Prostate gland (tissue), 2 donors: ENCODE measurements around the gene MVB12B. TPM values are rescaled to one million over a fixed set of nuclear protein-coding genes. Genes with fewer than 3 reads are reported as not detected.

Source experiments
- DNase-seq: peaks from one replicate; pipeline ENCODE4 v3.0.0-alpha.2; 2019; ENCODE audit warnings: low spot score
- H3K27ac ChIP-seq, 2 donors: fragments of 200-600 bp; sonication (generic); 2 replicates each; pipeline ENCODE4 v1.5.1; 2017 to 2019
- H3K27me3 ChIP-seq: fragments of 200-600 bp; sonication (generic); replicated peaks from 2 replicates; pipeline ENCODE4 v1.5.1; 2019; ENCODE audit not compliant: insufficient read depth
- H3K36me3 ChIP-seq, 2 donors: fragments of 200-600 bp; sonication (generic); 1 replicate in 1 of 2; 2 replicates in 1 of 2; pipeline versions ENCODE4 v1.5.1 to v1.8.1; 2017 to 2019
- H3K4me1 ChIP-seq: fragments of 200-600 bp; sonication (generic); replicated peaks from 2 replicates; pipeline ENCODE4 v1.5.1; 2019
- H3K4me3 ChIP-seq, 2 donors: fragments of 200-600 bp; sonication (generic); 2 replicates each; pipeline ENCODE4 v1.5.1; 2017 to 2019
- H3K9me3 ChIP-seq: fragments of 200-600 bp; sonication (generic); 2 replicates; pipeline ENCODE4 v1.5.1; 2017
- POLR2A ChIP-seq: fragments of 450-650 bp; IDR thresholded peaks from one replicate; pipeline ENCODE4 v1.6.1; 2016; ENCODE audit warnings: antibody characterized with exemption, mild to moderate bottlenecking
- POLR2AphosphoS5 ChIP-seq: sonication (generic); formaldehyde crosslinking; IDR thresholded peaks from one replicate; pipeline ENCODE4 v1.6.1; 2017; ENCODE audit warnings: antibody characterized with exemption
- WGBS: methylation state at CpG from one replicate; pipeline ENCODE4 v1.1.5; 2018; 5-methylcytosine and 5-hydroxymethylcytosine counted together
- intact Hi-C: fragments of 100-400 bp; cut with DNase I; formaldehyde crosslinking; loops from one replicate; pipeline ENCODE4 v1.14.2; 2022
- total RNA-seq, 2 donors: library from RNA; depleted of rRNA; stranded (reverse); fragments of >200 nt; gene quantifications; one replicate each; pipeline ENCODE4 v1.1.0, GENCODE V29; 2016
- TF ChIP-seq, protein P1 (sequence below), 4 experiments: fragments of 200-600 bp in 2 of 4; fragments of 450-650 bp in 2 of 4; sonication (generic) in 2 of 4; IDR thresholded peaks; 1 replicate in 3 of 4; 2 replicates in 1 of 4; pipeline ENCODE4 v1.5.1; 2016 to 2019; ENCODE audit warnings: antibody characterized with exemption in 4 of 4, mild to moderate bottlenecking in 2 of 4, moderate library complexity in 2 of 4

Gene MVB12B
- total RNA-seq, 2 donors from 2014 or later: 17.3 to 28.4 TPM

DNA sequence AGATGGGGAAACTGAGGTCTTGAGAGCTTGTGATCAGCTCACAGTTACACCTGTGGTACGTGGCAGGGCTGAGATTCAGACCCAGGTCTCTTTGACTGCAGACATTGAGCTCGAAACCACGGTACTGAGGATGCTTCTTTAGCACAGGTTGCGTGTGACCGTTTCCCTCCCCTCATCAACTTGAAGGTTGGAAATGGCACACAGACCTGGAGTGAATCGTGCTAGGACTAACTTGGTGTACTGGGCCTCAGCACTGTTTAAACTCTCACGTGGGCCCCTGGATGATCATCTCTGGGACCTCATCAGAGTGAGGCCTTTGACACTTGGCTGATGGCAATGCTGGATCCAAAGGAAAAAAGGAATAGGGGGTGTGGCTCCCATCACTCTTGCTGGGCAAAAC lies 106.0 kb downstream of the MVB12B start:
- Histone ChIP-seq H3K27me3 (no peaks in the 10 kb centered on the region), H3K36me3 (no peaks in the 10 kb centered on the region), H3K4me3 (no peak overlapping the region), H3K9me3 (no peaks in the 10 kb centered on the region), H3K4me1 (no peaks in the 10 kb centered on the region), H3K27ac (no peak overlapping the region)
- 99% methylated on average over 7 of the region's 7 CpGs for WGBS
- TF ChIP-seq POLR2AphosphoS5: no peak
- no peak for TF ChIP-seq POLR2A
- TF ChIP-seq, protein P1, sequence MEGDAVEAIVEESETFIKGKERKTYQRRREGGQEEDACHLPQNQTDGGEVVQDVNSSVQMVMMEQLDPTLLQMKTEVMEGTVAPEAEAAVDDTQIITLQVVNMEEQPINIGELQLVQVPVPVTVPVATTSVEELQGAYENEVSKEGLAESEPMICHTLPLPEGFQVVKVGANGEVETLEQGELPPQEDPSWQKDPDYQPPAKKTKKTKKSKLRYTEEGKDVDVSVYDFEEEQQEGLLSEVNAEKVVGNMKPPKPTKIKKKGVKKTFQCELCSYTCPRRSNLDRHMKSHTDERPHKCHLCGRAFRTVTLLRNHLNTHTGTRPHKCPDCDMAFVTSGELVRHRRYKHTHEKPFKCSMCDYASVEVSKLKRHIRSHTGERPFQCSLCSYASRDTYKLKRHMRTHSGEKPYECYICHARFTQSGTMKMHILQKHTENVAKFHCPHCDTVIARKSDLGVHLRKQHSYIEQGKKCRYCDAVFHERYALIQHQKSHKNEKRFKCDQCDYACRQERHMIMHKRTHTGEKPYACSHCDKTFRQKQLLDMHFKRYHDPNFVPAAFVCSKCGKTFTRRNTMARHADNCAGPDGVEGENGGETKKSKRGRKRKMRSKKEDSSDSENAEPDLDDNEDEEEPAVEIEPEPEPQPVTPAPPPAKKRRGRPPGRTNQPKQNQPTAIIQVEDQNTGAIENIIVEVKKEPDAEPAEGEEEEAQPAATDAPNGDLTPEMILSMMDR (IDR thresholded peaks at IDR 0.05): no peak
- intact Hi-C loops: no loop called here
- DNase-seq: no peak

DNA sequence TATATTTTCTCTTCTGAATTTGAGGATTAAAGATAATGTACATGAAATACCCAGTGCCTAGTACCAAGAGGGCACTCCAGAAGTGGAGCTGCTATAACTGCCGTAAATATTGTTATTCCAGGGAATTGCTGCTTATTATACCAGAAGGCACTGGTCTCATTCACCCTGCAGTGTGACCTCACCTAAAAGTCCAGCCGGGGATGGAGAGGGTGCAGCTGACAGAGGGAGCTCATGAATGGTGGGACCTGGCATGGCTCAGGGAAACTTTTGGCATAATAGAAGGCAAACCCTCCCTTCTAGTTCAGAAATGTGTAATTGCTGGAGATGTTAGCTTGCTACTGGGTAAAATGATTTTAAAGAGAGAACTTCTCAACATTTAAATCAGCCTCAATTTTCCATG lies 108.5 kb downstream of the MVB12B start:
- TF ChIP-seq POLR2AphosphoS5 (no peak), POLR2A (no peak)
- TF ChIP-seq, protein P1 (IDR thresholded peaks at IDR 0.05): no peak
- Histone ChIP-seq H3K4me3 (no peak overlapping the region), H3K36me3 (no peaks in the 10 kb centered on the region), H3K9me3 (no peaks in the 10 kb centered on the region), H3K4me1 (no peaks in the 10 kb centered on the region), H3K27me3 (no peaks in the 10 kb centered on the region), H3K27ac (no peak overlapping the region)
- intact Hi-C loops: no loop called here
- WGBS: 90% methylated on average over 2 of the region's 2 CpGs
- no peak for DNase-seq

DNA sequence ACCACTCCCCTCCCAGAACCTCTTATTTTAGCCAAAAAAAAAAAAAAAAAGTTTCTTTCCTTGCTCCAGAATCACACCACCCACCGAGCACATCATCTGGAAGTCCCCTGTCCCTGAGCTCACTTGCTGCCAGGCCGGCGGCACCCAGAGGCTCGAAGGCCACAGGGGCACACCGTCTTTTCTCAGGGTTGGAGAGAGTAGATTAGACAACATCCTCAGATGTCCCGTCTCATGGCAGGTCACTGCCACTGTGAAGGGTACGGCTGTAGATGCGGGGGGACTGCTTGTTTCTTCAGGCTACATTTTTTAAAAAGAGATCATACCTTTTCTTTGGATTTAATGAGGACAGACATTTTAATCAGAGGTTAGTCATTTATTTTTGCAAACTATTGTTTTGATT lies 109.0 kb downstream of the MVB12B start:
- H3K9me3 ChIP-seq: no peaks in the 10 kb centered on the region
- TF ChIP-seq, protein P1 (IDR thresholded peaks at IDR 0.05): no peak
- TF ChIP-seq POLR2A (no peak), POLR2AphosphoS5 (no peak)
- H3K4me1 ChIP-seq: no peaks in the 10 kb centered on the region
- H3K27me3 ChIP-seq: no peaks in the 10 kb centered on the region
- intact Hi-C loops: no loop called here
- no peak overlapping the region for H3K27ac ChIP-seq
- no peaks in the 10 kb centered on the region for H3K36me3 ChIP-seq
- 86% methylated on average over 8 of the region's 8 CpGs for WGBS
- DNase-seq: no peak
- H3K4me3 ChIP-seq: no peak overlapping the region

DNA sequence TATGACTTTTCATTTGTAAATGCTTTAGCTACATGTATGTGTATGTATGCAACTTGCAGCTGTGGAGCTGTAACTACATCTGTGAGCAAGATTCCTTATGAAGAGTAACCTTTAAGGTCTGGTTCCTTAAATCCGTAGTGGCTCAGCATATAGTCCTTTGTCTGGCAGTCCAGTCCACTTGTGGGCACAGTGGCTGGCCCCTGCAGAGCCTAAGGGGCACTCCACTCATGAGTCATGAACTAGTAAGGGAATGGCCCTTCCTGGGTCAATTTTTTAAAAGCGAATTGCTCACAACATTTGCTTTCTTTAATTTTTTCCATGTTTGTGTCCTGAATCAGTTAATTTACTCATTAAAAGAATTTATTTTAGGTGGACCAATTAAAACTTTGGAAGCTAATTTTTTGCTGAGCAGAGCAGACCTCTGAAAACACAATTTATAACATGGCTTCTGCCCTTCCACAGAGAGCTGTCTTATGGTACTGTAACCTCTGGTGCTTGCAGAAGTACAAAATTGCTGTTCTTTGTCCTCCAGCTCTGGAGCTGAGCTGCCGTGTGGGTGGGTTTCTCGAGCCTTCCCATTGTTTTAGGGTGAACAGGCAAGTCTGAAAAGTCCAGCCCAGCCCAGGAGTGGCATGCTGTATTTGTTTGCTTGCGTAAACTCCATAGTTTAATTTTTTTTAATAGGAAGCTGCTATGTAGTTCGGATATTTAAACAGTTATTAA lies 110.1 kb downstream of the MVB12B start:
- no peaks in the 10 kb centered on the region for H3K9me3 ChIP-seq
- H3K27ac ChIP-seq: no peak overlapping the region
- H3K4me1 ChIP-seq: no peaks in the 10 kb centered on the region
- 51% methylated on average over 6 of the region's 6 CpGs for WGBS
- intact Hi-C loops: no loop called here
- H3K36me3 ChIP-seq: no peaks in the 10 kb centered on the region
- no peaks in the 10 kb centered on the region for H3K27me3 ChIP-seq
- H3K4me3 ChIP-seq: no peak overlapping the region
- TF ChIP-seq POLR2AphosphoS5 (no peak), POLR2A (no peak)
- TF ChIP-seq, protein P1 (IDR thresholded peaks at IDR 0.05): no peak
- DNase-seq: no peak

DNA sequence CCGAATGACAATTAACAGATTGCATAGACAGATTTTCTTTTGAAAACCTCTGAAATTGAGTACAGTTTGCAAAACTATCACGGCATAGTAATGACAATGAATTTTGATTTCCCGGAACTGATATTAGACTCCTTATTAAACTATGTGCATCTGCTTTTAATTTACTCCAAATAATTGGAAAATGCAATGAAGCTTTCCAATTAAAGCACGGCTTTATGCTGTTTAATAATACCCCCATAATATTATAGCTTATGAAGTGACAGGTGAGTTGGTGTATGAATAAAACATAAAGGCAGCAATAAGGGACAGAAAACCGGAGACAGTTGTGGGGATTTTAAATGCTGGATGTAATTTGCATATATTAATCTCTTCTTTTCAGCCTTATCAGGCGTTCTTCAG lies 110.6 kb downstream of the MVB12B start:
- DNase-seq: no peak
- Histone ChIP-seq H3K9me3 (no peaks in the 10 kb centered on the region), H3K4me3 (no peak overlapping the region), H3K4me1 (no peaks in the 10 kb centered on the region), H3K36me3 (no peaks in the 10 kb centered on the region), H3K27me3 (no peaks in the 10 kb centered on the region), H3K27ac (no peak overlapping the region)
- TF ChIP-seq, protein P1 (IDR thresholded peaks at IDR 0.05): no peak
- TF ChIP-seq POLR2A (no peak), POLR2AphosphoS5 (no peak)
- WGBS: 77% methylated on average over 6 of the region's 6 CpGs
- intact Hi-C loops: no loop called here
